ENCODE measurements around the gene PDAP1. TPM values are rescaled to one million over a fixed set of nuclear protein-coding genes. Genes with fewer than 3 reads are reported as not detected.

The PDAP1 gene
- total and polyA plus RNA-seq, 10 of the 15 experiments (the other 5 are each of a cell fraction or from before 2014, with no cell fraction given) = 6.6 to 200 (median 87.7) TPM

DNA sequence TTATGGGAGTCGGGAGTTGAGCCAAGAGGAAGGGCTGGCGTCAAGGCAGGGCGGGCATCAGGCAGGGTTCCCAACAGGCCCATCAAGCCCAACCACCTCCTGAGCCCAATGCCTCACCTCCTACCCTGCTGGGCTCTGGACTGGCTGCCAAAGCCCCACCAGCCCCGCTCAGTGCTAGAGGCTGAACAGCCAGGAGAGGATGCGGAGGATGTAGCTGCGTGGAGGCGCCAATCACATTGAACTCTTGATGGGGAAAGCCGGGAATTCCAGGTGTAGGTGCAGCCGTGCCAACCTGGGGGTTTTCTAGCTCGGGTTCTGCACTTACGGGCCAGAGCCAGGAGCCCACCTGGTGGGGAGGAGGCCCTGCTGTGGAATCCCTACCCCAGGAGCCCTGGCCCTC, 44.7 kb upstream of the PDAP1 start:
- Histone ChIP-seq H2AFZ (ENCODE audit: control insufficient read depth, low read depth, low read length) (no peak overlapping the region), H3K4me2 (ENCODE audit: control insufficient read depth, insufficient read depth) (no peak overlapping the region), H3K79me2 (ENCODE audit: control insufficient read depth, insufficient read depth, low read length) (no peaks in the 10 kb centered on the region), H3K9me3 (replicated peaks; ENCODE audit: control insufficient read depth, insufficient read depth, low read length) (no peaks in the 10 kb centered on the region), H3K4me3 (no peak overlapping the region), H4K20me1 (ENCODE audit: control insufficient read depth, insufficient read depth) (no peaks in the 10 kb centered on the region), H3K4me1 (ENCODE audit: control insufficient read depth, insufficient read depth, low read length) (no peaks in the 10 kb centered on the region), H3K36me3 (ENCODE audit: control insufficient read depth in 2 of 2, insufficient read depth in 2 of 2, low read length in 1 of 2) (peaks cover 38 to 51% of the 10 kb centered on the region in 2 experiments), H3K9ac (ENCODE audit: control insufficient read depth, insufficient read depth, low read length) (no peak overlapping the region), H3K27ac (ENCODE audit: control insufficient read depth, insufficient read depth) (no peak overlapping the region), H3K27me3 (replicated peaks in 1 of 2; ENCODE audit: control insufficient read depth in 2 of 2, insufficient read depth in 2 of 2, low read length in 1 of 2) (no peaks in the 10 kb centered on the region)
- no peak for ATAC-seq
- POLR2A ChIA-PET = no interaction called here
- RAD21 ChIA-PET (ENCODE audit: unreplicated experiment) = no interaction called here
- BruUV-seq (replicated peaks) = no TSS peak
- in situ Hi-C loops (cut with MboI) = no loop called here
- 89% methylated on average over 11 of the region's 11 CpGs for WGBS (ENCODE audit: insufficient coverage, insufficient replicate concordance, low lambda C conversion rate, missing lambda C conversion rate)
- intact Hi-C loops (cut with micrococcal nuclease; ENCODE audit: unreplicated experiment) = no loop called here
- SMC1A ChIA-PET (ENCODE audit: uncharacterized antibody, unreplicated experiment) = no interaction called here
- TF ChIP-seq, protein P1, sequence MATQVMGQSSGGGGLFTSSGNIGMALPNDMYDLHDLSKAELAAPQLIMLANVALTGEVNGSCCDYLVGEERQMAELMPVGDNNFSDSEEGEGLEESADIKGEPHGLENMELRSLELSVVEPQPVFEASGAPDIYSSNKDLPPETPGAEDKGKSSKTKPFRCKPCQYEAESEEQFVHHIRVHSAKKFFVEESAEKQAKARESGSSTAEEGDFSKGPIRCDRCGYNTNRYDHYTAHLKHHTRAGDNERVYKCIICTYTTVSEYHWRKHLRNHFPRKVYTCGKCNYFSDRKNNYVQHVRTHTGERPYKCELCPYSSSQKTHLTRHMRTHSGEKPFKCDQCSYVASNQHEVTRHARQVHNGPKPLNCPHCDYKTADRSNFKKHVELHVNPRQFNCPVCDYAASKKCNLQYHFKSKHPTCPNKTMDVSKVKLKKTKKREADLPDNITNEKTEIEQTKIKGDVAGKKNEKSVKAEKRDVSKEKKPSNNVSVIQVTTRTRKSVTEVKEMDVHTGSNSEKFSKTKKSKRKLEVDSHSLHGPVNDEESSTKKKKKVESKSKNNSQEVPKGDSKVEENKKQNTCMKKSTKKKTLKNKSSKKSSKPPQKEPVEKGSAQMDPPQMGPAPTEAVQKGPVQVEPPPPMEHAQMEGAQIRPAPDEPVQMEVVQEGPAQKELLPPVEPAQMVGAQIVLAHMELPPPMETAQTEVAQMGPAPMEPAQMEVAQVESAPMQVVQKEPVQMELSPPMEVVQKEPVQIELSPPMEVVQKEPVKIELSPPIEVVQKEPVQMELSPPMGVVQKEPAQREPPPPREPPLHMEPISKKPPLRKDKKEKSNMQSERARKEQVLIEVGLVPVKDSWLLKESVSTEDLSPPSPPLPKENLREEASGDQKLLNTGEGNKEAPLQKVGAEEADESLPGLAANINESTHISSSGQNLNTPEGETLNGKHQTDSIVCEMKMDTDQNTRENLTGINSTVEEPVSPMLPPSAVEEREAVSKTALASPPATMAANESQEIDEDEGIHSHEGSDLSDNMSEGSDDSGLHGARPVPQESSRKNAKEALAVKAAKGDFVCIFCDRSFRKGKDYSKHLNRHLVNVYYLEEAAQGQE (IDR thresholded peaks at IDR 0.05; ENCODE audit: low read depth, low read length) = no peak
- TF ChIP-seq FOS (IDR thresholded peaks at IDR 0.05; ENCODE audit: borderline replicate concordance, extremely low read depth, insufficient read length) (no peak), EGR1 (IDR thresholded peaks at IDR 0.05; ENCODE audit: borderline replicate concordance in 1 of 2, low read depth in 2 of 2, low read length in 2 of 2) (no peak)
- TF ChIP-seq, protein P2, sequence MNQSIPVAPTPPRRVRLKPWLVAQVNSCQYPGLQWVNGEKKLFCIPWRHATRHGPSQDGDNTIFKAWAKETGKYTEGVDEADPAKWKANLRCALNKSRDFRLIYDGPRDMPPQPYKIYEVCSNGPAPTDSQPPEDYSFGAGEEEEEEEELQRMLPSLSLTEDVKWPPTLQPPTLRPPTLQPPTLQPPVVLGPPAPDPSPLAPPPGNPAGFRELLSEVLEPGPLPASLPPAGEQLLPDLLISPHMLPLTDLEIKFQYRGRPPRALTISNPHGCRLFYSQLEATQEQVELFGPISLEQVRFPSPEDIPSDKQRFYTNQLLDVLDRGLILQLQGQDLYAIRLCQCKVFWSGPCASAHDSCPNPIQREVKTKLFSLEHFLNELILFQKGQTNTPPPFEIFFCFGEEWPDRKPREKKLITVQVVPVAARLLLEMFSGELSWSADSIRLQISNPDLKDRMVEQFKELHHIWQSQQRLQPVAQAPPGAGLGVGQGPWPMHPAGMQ (IDR thresholded peaks at IDR 0.05; ENCODE audit: borderline replicate concordance) = no peak
- DNase-seq (ENCODE audit: low read depth, low spot score) = no peak
- CTCF ChIA-PET = no interaction called here
- FAIRE-seq = no peak
